Measurements from ENCODE around the gene ASIC3.

- no peak for TF ChIP-seq CHD2 (IDR thresholded peaks at IDR 0.05; ENCODE audit: low read length, partially characterized antibody)
- no peak for TF ChIP-seq HEYL (CRISPR knock-in tag; IDR thresholded peaks at IDR 0.05)
- no peak for TF ChIP-seq CTCF (IDR thresholded peaks at IDR 0.05)
- no peak for TF ChIP-seq MAZ (IDR thresholded peaks at IDR 0.05; ENCODE audit: borderline replicate concordance, low read depth, low read length)
- TF ChIP-seq MYC (IDR thresholded peaks at IDR 0.05; ENCODE audit: borderline replicate concordance, low read length) = no peak
- no peak for TF ChIP-seq MAFK (IDR thresholded peaks at IDR 0.05; ENCODE audit: partially characterized antibody)
- no peak for TF ChIP-seq EP300 (IDR thresholded peaks at IDR 0.05)
- TF ChIP-seq HOXA7 (CRISPR knock-in tag; IDR thresholded peaks at IDR 0.05) = no peak
- TF ChIP-seq FOSL2 (IDR thresholded peaks at IDR 0.05) = no peak
- no peak for TF ChIP-seq FOSL2 (CRISPR knock-in tag; IDR thresholded peaks at IDR 0.05)
- TF ChIP-seq RCOR1 (IDR thresholded peaks at IDR 0.05; ENCODE audit: low read depth, low read length) = no peak
- TF ChIP-seq, protein P1, sequence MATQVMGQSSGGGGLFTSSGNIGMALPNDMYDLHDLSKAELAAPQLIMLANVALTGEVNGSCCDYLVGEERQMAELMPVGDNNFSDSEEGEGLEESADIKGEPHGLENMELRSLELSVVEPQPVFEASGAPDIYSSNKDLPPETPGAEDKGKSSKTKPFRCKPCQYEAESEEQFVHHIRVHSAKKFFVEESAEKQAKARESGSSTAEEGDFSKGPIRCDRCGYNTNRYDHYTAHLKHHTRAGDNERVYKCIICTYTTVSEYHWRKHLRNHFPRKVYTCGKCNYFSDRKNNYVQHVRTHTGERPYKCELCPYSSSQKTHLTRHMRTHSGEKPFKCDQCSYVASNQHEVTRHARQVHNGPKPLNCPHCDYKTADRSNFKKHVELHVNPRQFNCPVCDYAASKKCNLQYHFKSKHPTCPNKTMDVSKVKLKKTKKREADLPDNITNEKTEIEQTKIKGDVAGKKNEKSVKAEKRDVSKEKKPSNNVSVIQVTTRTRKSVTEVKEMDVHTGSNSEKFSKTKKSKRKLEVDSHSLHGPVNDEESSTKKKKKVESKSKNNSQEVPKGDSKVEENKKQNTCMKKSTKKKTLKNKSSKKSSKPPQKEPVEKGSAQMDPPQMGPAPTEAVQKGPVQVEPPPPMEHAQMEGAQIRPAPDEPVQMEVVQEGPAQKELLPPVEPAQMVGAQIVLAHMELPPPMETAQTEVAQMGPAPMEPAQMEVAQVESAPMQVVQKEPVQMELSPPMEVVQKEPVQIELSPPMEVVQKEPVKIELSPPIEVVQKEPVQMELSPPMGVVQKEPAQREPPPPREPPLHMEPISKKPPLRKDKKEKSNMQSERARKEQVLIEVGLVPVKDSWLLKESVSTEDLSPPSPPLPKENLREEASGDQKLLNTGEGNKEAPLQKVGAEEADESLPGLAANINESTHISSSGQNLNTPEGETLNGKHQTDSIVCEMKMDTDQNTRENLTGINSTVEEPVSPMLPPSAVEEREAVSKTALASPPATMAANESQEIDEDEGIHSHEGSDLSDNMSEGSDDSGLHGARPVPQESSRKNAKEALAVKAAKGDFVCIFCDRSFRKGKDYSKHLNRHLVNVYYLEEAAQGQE (IDR thresholded peaks at IDR 0.05) = no peak
Observed at GRCh38 chr7:151043959-151044358, 4.4 kb upstream of the ASIC3 start.

Measured in A549 (cell line).